Osteoblast (primary cell): Measurements from ENCODE around the gene SLC39A12. TPM values are rescaled to one million over a fixed set of nuclear protein-coding genes. Genes with fewer than 3 reads are reported as not detected.

ENCODE experiments used
- DNase-seq: peaks from one replicate; pipeline ENCODE4 v3.0.0; 2011; ENCODE audit warnings: low spot score, mixed read lengths; ENCODE audit not compliant: insufficient read length; ENCODE audit errors: missing footprints
- H2AFZ ChIP-seq: 2 replicates; pipeline ENCODE4 v1.6.0; 2011; ENCODE audit warnings: mild to moderate bottlenecking, low read length
- H3K27ac ChIP-seq: 2 replicates; pipeline ENCODE4 v1.5.1; 2011; ENCODE audit warnings: mild to moderate bottlenecking, low read depth, low read length, moderate library complexity
- H3K27me3 ChIP-seq: 2 replicates; pipeline ENCODE4 v1.6.0; 2012; ENCODE audit warnings: mild to moderate bottlenecking, control low read depth, inconsistent platforms, low read length, moderate library complexity; ENCODE audit not compliant: insufficient read depth
- H3K36me3 ChIP-seq: 2 replicates; pipeline ENCODE4 v1.5.1; 2011; ENCODE audit warnings: mild to moderate bottlenecking, low read length, control low read depth, moderate library complexity; ENCODE audit not compliant: insufficient read depth
- H3K4me1 ChIP-seq: 2 replicates; pipeline ENCODE4 v1.5.1; 2011; ENCODE audit warnings: mild to moderate bottlenecking, low read length, control low read depth, moderate library complexity; ENCODE audit not compliant: insufficient read depth
- H3K4me2 ChIP-seq: 2 replicates; pipeline ENCODE4 v1.6.0; 2011; ENCODE audit warnings: mild to moderate bottlenecking, low read length; ENCODE audit not compliant: insufficient read depth
- H3K4me3 ChIP-seq: fragments of 200-600 bp; sonication (generic); 3 replicates; pipeline ENCODE4 v1.5.1; 2012; ENCODE audit warnings: mild to moderate bottlenecking, low read length, inconsistent platforms; ENCODE audit not compliant: insufficient read depth
- H3K79me2 ChIP-seq: 2 replicates; pipeline ENCODE4 v1.6.0; 2012; ENCODE audit warnings: mild to moderate bottlenecking, low read length, control low read depth, inconsistent platforms; ENCODE audit not compliant: insufficient read depth
- H3K9me3 ChIP-seq: 2 replicates; pipeline ENCODE4 v1.5.1; 2011; ENCODE audit warnings: low read depth, low read length, control low read depth
- H4K20me1 ChIP-seq: 2 replicates; pipeline ENCODE4 v1.6.0; 2012; ENCODE audit warnings: mild to moderate bottlenecking, low read length, control low read depth; ENCODE audit not compliant: insufficient read depth
- total RNA-seq: library from RNA; depleted of rRNA; stranded (reverse); fragments of >200 nt; gene quantifications from 2 replicates; pipeline ENCODE4 v1.2.3, GENCODE V29; 2012
- TF ChIP-seq, protein P1 (sequence below): IDR thresholded peaks from 2 replicates; pipeline ENCODE4 v1.5.1; 2011; ENCODE audit warnings: mild to moderate bottlenecking, low read depth, low read length, moderate library complexity; ENCODE audit errors: extremely low read depth

The SLC39A12 gene
- total RNA-seq, 1 donor: not detected

DNA sequence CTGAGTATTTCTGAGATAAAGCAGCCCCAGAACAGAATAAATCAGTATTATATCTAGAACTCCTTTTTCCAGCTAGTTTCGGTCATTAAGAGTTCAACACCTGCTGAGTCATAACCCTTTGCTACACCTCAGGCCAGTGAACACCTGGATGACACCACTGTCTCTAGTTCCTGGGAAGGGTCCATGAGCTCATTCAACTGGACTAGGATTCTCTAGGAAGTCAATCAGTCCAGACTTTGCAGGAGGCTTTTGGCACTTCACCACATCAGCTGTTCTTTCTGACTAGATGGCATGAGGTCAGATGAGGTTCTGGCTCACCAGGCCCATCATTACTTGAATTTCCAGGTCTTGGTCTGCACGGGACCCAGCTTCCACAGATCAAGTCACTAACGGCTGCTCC, 11.7 kb downstream of the SLC39A12 start:
- no peak overlapping the region for H3K27ac ChIP-seq
- DNase-seq: no peak
- no peak overlapping the region for H2AFZ ChIP-seq
- no peaks in the 10 kb centered on the region for H3K79me2 ChIP-seq
- no peak overlapping the region for H3K4me2 ChIP-seq
- H3K4me3 ChIP-seq: no peak overlapping the region
- H3K9me3 ChIP-seq: no peaks in the 10 kb centered on the region
- no peaks in the 10 kb centered on the region for H4K20me1 ChIP-seq
- TF ChIP-seq, protein P1, sequence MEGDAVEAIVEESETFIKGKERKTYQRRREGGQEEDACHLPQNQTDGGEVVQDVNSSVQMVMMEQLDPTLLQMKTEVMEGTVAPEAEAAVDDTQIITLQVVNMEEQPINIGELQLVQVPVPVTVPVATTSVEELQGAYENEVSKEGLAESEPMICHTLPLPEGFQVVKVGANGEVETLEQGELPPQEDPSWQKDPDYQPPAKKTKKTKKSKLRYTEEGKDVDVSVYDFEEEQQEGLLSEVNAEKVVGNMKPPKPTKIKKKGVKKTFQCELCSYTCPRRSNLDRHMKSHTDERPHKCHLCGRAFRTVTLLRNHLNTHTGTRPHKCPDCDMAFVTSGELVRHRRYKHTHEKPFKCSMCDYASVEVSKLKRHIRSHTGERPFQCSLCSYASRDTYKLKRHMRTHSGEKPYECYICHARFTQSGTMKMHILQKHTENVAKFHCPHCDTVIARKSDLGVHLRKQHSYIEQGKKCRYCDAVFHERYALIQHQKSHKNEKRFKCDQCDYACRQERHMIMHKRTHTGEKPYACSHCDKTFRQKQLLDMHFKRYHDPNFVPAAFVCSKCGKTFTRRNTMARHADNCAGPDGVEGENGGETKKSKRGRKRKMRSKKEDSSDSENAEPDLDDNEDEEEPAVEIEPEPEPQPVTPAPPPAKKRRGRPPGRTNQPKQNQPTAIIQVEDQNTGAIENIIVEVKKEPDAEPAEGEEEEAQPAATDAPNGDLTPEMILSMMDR: no peak
- no peaks in the 10 kb centered on the region for H3K36me3 ChIP-seq
- peaks cover 8% of the 10 kb centered on the region for H3K4me1 ChIP-seq
- H3K27me3 ChIP-seq: no peaks in the 10 kb centered on the region

DNA sequence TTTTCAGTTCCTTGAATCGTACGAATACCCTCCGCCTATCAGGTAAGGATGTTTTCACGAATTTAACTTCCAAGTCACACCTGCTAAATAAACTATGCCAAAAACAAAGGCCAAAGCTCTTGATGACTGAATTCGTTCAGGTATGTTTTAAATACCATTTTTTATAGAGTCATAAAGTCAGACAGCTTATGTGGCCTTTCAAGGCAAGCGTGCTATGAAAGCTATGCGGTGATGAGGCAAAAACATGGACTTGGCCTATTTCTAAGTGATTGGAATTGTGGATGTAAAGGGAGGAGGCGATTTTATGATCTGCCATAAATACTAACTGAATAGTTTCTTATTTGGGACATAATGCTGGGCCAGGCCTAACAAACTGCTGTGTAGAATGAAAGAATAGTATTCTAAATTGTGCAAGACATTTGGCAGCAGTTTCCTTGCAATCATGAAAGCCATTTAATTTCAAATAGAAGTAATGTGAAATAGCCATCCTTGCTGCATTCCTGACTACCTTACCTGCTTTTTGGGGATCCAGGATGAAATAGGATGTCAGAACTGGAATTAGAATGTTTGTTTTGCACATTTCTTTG, 14.0 kb downstream of the SLC39A12 start:
- Histone ChIP-seq H3K4me1 (peaks cover 8% of the 10 kb centered on the region), H2AFZ (no peak overlapping the region), H3K4me3 (no peak overlapping the region), H3K27ac (no peak overlapping the region), H3K36me3 (no peaks in the 10 kb centered on the region), H3K79me2 (no peaks in the 10 kb centered on the region), H3K4me2 (no peak overlapping the region), H3K27me3 (no peaks in the 10 kb centered on the region), H3K9me3 (no peaks in the 10 kb centered on the region), H4K20me1 (no peaks in the 10 kb centered on the region)
- TF ChIP-seq, protein P1: no peak
- no peak for DNase-seq

DNA sequence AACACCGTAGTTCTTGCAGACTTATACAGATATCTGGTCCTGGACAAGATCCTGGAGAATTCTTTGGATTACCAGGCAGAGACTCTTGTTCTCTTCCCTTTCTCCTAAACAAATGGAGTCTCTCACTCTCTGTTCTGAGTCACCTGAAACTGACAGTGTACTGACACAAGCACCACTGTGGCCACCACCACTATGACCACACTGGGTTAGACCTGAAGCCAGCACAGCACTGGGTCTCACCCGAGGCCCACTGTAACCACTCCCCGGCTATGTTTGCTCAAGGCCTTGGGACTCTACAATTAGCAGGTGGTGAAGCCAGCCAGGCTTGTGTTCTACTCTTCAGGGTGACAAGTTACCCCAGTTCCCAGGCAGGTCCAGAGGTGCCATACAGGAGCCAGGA, 22.8 kb downstream of the SLC39A12 start:
- TF ChIP-seq, protein P1: no peak
- H3K9me3 ChIP-seq: no peaks in the 10 kb centered on the region
- no peak for DNase-seq
- no peaks in the 10 kb centered on the region for H3K79me2 ChIP-seq
- no peaks in the 10 kb centered on the region for H3K36me3 ChIP-seq
- no peak overlapping the region for H3K4me2 ChIP-seq
- H3K27ac ChIP-seq: no peak overlapping the region
- H4K20me1 ChIP-seq: no peaks in the 10 kb centered on the region
- H2AFZ ChIP-seq: no peak overlapping the region
- H3K4me3 ChIP-seq: no peak overlapping the region
- H3K4me1 ChIP-seq: peaks cover 2% of the 10 kb centered on the region
- H3K27me3 ChIP-seq: no peaks in the 10 kb centered on the region

DNA sequence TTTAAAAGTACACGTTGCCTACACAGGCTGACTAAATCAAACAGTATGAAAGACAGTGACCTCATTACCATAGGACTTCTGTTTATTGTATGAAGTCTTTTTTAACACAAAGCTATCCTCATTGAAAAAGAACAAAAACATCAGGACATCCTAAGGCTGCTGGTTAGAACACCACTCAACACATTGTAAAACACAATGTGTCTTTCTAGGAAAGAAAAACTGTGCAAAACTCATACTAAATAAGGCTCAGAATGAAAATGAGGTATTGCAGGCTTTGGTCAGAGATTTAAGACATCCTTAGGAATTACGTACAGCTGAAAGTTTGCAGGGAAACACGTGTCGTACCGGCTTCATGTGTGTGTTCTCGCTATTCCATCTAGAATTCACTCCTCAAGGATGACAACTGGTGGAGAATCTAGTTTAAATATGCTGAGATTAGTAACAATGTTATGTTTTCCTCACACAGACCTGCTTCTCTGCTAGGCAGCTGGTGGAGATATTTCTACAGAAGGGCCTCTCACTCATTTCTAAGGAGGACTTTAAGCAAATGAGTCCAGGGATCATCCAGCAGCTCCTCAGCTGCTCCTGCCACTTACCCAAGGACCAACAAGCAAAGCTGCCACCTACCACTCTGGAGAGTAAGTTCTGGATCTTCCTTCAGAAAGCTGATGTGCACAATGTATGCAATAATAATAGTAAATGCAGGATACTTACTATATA, 29.3 kb downstream of the SLC39A12 start:
- peak overlapping the region; percentile 39 for H3K27ac ChIP-seq
- no peaks in the 10 kb centered on the region for H3K79me2 ChIP-seq
- H4K20me1 ChIP-seq: no peaks in the 10 kb centered on the region
- no peak overlapping the region for H3K4me3 ChIP-seq
- TF ChIP-seq, protein P1: no peak
- no peaks in the 10 kb centered on the region for H3K27me3 ChIP-seq
- DNase-seq: no peak
- H3K4me2 ChIP-seq: no peak overlapping the region
- peaks cover 42% of the 10 kb centered on the region for H3K4me1 ChIP-seq
- H3K36me3 ChIP-seq: no peaks in the 10 kb centered on the region
- H2AFZ ChIP-seq: no peak overlapping the region
- H3K9me3 ChIP-seq: no peaks in the 10 kb centered on the region
